ENCODE measurements around the gene ACTR2. TPM values are rescaled to one million over a fixed set of nuclear protein-coding genes. Genes with fewer than 3 reads are reported as not detected.
"Not testable (repeated sequence)": the region's sequence is repeated elsewhere in the genome, so short reads cannot be mapped to it uniquely, and the experiment has no call there.

The ACTR2 gene
- total RNA-seq, 1 donor from 2014 or later, result 95.3 TPM

DNA sequence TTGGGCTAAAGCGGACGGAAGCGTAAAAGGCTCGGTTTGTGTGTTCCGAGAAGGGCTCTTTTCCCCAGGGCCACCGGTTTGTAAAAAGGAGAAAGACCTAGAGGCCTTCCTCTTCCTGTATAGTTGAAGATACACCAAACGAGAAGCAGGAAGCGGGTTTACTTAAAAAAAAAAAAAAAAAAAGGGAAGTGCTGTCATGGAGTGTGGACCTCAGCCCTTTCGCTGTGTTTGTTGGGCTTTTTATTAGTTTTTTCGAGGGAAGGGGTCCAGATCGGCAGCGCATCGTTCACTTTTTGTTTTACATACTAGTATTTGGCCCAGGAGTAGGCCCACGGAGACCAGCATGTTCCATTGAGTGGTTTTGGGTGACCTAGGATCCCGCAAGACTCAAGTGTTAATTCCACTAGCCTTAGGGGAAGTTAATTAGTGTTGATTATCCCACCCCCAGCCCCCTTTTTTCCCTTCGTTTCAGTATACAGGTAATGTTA lies 676 bp downstream of the ACTR2 start:
- H3K4me3 ChIP-seq (ENCODE audit: low read depth, low read length), result peak overlapping the region; percentile 58
- DNase-seq (ENCODE audit: low read depth), result no peak
- TF ChIP-seq, protein P1, sequence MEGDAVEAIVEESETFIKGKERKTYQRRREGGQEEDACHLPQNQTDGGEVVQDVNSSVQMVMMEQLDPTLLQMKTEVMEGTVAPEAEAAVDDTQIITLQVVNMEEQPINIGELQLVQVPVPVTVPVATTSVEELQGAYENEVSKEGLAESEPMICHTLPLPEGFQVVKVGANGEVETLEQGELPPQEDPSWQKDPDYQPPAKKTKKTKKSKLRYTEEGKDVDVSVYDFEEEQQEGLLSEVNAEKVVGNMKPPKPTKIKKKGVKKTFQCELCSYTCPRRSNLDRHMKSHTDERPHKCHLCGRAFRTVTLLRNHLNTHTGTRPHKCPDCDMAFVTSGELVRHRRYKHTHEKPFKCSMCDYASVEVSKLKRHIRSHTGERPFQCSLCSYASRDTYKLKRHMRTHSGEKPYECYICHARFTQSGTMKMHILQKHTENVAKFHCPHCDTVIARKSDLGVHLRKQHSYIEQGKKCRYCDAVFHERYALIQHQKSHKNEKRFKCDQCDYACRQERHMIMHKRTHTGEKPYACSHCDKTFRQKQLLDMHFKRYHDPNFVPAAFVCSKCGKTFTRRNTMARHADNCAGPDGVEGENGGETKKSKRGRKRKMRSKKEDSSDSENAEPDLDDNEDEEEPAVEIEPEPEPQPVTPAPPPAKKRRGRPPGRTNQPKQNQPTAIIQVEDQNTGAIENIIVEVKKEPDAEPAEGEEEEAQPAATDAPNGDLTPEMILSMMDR (conservative IDR thresholded peaks at IDR 0.05; ENCODE audit: low read depth, low read length), result no peak

DNA sequence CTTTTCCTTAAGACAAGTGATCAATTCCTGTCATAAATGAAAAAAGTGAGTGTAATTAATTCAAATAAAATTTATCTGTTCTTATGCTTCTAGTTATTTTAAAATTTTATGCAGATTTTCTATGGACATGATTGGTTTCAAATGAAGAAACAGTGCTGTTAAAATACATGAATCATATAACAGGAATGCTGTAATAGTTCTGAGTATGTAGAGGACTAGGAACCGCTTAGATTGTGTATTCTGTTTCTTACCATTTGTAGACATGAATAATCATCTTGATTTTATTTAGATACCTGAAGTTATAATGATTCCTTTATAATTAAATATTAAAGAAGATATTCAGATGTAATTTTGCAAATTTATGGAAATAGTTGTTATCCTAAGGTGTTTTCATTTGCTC lies 3.5 kb downstream of the ACTR2 start:
- no peak for DNase-seq (ENCODE audit: low read depth)
- H3K4me3 ChIP-seq (ENCODE audit: low read depth, low read length), result no peak overlapping the region
- TF ChIP-seq, protein P1 (conservative IDR thresholded peaks at IDR 0.05; ENCODE audit: low read depth, low read length), result no peak

- TF ChIP-seq, protein P1 (conservative IDR thresholded peaks at IDR 0.05; ENCODE audit: low read depth, low read length), result no peak
- DNase-seq (ENCODE audit: low read depth), result no peak
- no peak overlapping the region for H3K4me3 ChIP-seq (ENCODE audit: low read depth, low read length)
These were observed 4.4 kb downstream of the ACTR2 start for GRCh38 chr2:65231892-65232477.

- TF ChIP-seq, protein P1 (conservative IDR thresholded peaks at IDR 0.05; ENCODE audit: low read depth, low read length), result no peak
- H3K4me3 ChIP-seq (ENCODE audit: low read depth, low read length), result no peak overlapping the region
- DNase-seq (ENCODE audit: low read depth), result no peak
These were observed 5.0 kb downstream of the ACTR2 start for GRCh38 chr2:65232636-65233035.

- no peak for DNase-seq (ENCODE audit: low read depth)
- TF ChIP-seq, protein P1 (conservative IDR thresholded peaks at IDR 0.05; ENCODE audit: low read depth, low read length), result no peak
- H3K4me3 ChIP-seq (ENCODE audit: low read depth, low read length), result no peak overlapping the region
These were observed 13.0 kb downstream of the ACTR2 start for GRCh38 chr2:65240657-65241056.

DNA sequence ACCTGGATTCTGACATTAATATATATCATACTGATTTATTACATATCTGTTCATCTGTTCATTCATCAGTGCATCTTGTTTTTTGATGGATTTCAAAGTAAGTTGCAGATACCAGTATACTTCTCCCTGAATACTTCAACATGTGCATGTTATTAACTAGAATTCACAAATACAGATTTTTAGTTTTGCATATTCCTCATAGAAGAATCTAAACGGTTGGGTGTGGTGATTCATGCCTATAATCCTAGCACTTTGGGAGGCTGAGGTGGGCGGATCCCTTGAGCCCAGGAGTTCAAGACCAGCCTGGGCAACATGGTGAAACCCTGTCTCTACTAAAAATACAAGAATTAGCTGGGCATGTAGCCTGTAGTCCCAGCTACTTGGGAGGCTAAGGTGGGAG lies 16.8 kb downstream of the ACTR2 start:
- not testable (repeated sequence) for H3K4me3 ChIP-seq (ENCODE audit: low read depth, low read length); DNase-seq (ENCODE audit: low read depth)

- TF ChIP-seq, protein P1 (conservative IDR thresholded peaks at IDR 0.05; ENCODE audit: low read depth, low read length), result no peak
- no peak for DNase-seq (ENCODE audit: low read depth)
- no peak overlapping the region for H3K4me3 ChIP-seq (ENCODE audit: low read depth, low read length)
These were observed 25.0 kb downstream of the ACTR2 start for GRCh38 chr2:65252640-65253039.

All from epithelial cell of proximal tubule (primary cell).